HEK293 (cell line): ENCODE results near the gene CAD.

Experiments
- CTCF ChIA-PET: fragments of 350-600 bp; formaldehyde crosslinking; extraction: SDS; loops from one replicate; lab custom pipeline; 2021; ENCODE audit warnings: antibody characterized with exemption; lab: Yijun Ruan, JAX
- POLR2A ChIA-PET: fragments of 300-600 bp; formaldehyde crosslinking; extraction: SDS; loops from one replicate; lab custom pipeline; 2020; ENCODE audit warnings: antibody characterized with exemption, inconsistent platforms; lab: Yijun Ruan, JAX
- H3K27ac ChIP-seq: fragments of 200-500 bp; sonication (Bioruptor generic); 2 replicates; pipeline ENCODE4 v1.5.1; 2014; ENCODE audit warnings: low read depth, low read length, control low read depth, inconsistent platforms; ENCODE audit errors: extremely low read depth
- H3K36me3 ChIP-seq, 2 experiments: fragments of 200-500 bp in 1 of 2; sonication (Bioruptor generic) in 1 of 2; 1 replicate in 1 of 2; 2 replicates in 1 of 2; pipeline ENCODE4 v1.5.1; 2014 to 2017; ENCODE audit warnings: inconsistent platforms in 2 of 2, low read length in 2 of 2; ENCODE audit not compliant: control insufficient read depth in 2 of 2, insufficient read depth in 1 of 2
- H3K4me1 ChIP-seq: fragments of 200-500 bp; sonication (Bioruptor generic); 2 replicates; pipeline ENCODE4 v1.5.1; 2014; ENCODE audit warnings: mild to moderate bottlenecking, low read length, inconsistent platforms; ENCODE audit not compliant: control insufficient read depth, insufficient read depth
- H3K4me3 ChIP-seq: 2 replicates; pipeline ENCODE4 v1.5.1; 2011; ENCODE audit warnings: low read depth, mild to moderate bottlenecking, control low read depth, low read length, moderate library complexity
- H3K9me3 ChIP-seq: fragments of 200-500 bp; sonication (Bioruptor generic); 2 replicates; pipeline ENCODE4 v1.5.1; 2014; ENCODE audit warnings: low read depth, low read length, inconsistent platforms; ENCODE audit not compliant: control insufficient read depth, insufficient read depth
- FEZF1 ChIP-seq: fragments of 450-650 bp; formaldehyde crosslinking; IDR thresholded peaks from 2 replicates; pipeline ENCODE4 v1.5.1; 2016; ENCODE audit warnings: missing biosample characterization, missing genetic modification characterization
- SCRT2 ChIP-seq: fragments of 450-650 bp; formaldehyde crosslinking; IDR thresholded peaks from 2 replicates; pipeline ENCODE4 v1.5.1; 2016; ENCODE audit warnings: missing biosample characterization, missing genetic modification characterization
- YY1 ChIP-seq: fragments of 450-650 bp; formaldehyde crosslinking; IDR thresholded peaks from 2 replicates; pipeline ENCODE4 v1.5.1; 2018; ENCODE audit warnings: missing biosample characterization, missing genetic modification characterization
- ZBTB20 ChIP-seq: fragments of 450-650 bp; formaldehyde crosslinking; IDR thresholded peaks from 2 replicates; pipeline ENCODE4 v1.5.1; 2016; ENCODE audit warnings: missing biosample characterization, missing genetic modification characterization
- ZBTB7A ChIP-seq: fragments of 450-650 bp; formaldehyde crosslinking; IDR thresholded peaks from 2 replicates; pipeline ENCODE4 v1.5.1; 2016; ENCODE audit warnings: low read depth, missing biosample characterization, missing genetic modification characterization
- ZBTB8A ChIP-seq: fragments of 450-650 bp; formaldehyde crosslinking; IDR thresholded peaks from 2 replicates; pipeline ENCODE4 v1.5.1; 2016; ENCODE audit warnings: missing biosample characterization, missing genetic modification characterization
- ZFHX2 ChIP-seq: fragments of 450-650 bp; formaldehyde crosslinking; conservative IDR thresholded peaks from 2 replicates; pipeline ENCODE4 v1.5.1; 2016; ENCODE audit warnings: missing biosample characterization, missing genetic modification characterization
- ZNF169 ChIP-seq: fragments of 450-650 bp; formaldehyde crosslinking; IDR thresholded peaks from 2 replicates; pipeline ENCODE4 v1.5.1; 2016; ENCODE audit warnings: missing biosample characterization, missing genetic modification characterization
- ZNF223 ChIP-seq: fragments of 450-650 bp; formaldehyde crosslinking; IDR thresholded peaks from 2 replicates; pipeline ENCODE4 v1.5.1; 2016; ENCODE audit warnings: missing biosample characterization, missing genetic modification characterization
- ZNF26 ChIP-seq: fragments of 450-650 bp; formaldehyde crosslinking; IDR thresholded peaks from 2 replicates; pipeline ENCODE4 v1.5.1; 2016; ENCODE audit warnings: missing biosample characterization, missing genetic modification characterization
- ZNF473 ChIP-seq: fragments of 450-650 bp; formaldehyde crosslinking; IDR thresholded peaks from 2 replicates; pipeline ENCODE4 v1.5.1; 2017; ENCODE audit warnings: missing biosample characterization, missing genetic modification characterization
- ZNF529 ChIP-seq: fragments of 450-650 bp; formaldehyde crosslinking; IDR thresholded peaks from 2 replicates; pipeline ENCODE4 v1.5.1; 2017; ENCODE audit warnings: missing genetic modification characterization, missing biosample characterization; ENCODE audit not compliant: insufficient replicate concordance
- ZNF677 ChIP-seq: fragments of 450-650 bp; IDR thresholded peaks from 2 replicates; pipeline ENCODE4 v1.5.0; 2018; ENCODE audit warnings: missing biosample characterization, mild to moderate bottlenecking, missing genetic modification characterization, moderate library complexity
- ZNF704 ChIP-seq: fragments of 450-650 bp; formaldehyde crosslinking; IDR thresholded peaks from 2 replicates; pipeline ENCODE4 v1.5.1; 2016; ENCODE audit warnings: missing biosample characterization, missing genetic modification characterization
- ZNF76 ChIP-seq: fragments of 450-650 bp; formaldehyde crosslinking; IDR thresholded peaks from 2 replicates; pipeline ENCODE4; 2016; ENCODE audit warnings: low read depth, missing biosample characterization, missing genetic modification characterization, borderline replicate concordance
- ZNF837 ChIP-seq: fragments of 450-650 bp; formaldehyde crosslinking; IDR thresholded peaks from 2 replicates; pipeline ENCODE4 v1.5.1; 2016; ENCODE audit warnings: missing biosample characterization, missing genetic modification characterization
- ZSCAN16 ChIP-seq: fragments of 450-650 bp; formaldehyde crosslinking; IDR thresholded peaks from 2 replicates; pipeline ENCODE4 v1.5.1; 2016; ENCODE audit warnings: missing biosample characterization, missing genetic modification characterization
- ZSCAN23 ChIP-seq: fragments of 450-650 bp; formaldehyde crosslinking; IDR thresholded peaks from 2 replicates; pipeline ENCODE4 v1.5.1; 2016; ENCODE audit warnings: missing biosample characterization, missing genetic modification characterization
- ZSCAN5A ChIP-seq: fragments of 450-650 bp; formaldehyde crosslinking; IDR thresholded peaks from 2 replicates; pipeline ENCODE4 v1.5.1; 2016; ENCODE audit warnings: missing biosample characterization, missing genetic modification characterization
- TF ChIP-seq, protein P1 (sequence below): fragments of 450-650 bp; formaldehyde crosslinking; IDR thresholded peaks from 2 replicates; pipeline ENCODE4 v1.5.1; 2016; ENCODE audit warnings: missing biosample characterization, missing genetic modification characterization
- TF ChIP-seq, protein P2 (sequence below): fragments of 450-650 bp; formaldehyde crosslinking; conservative IDR thresholded peaks from 2 replicates; pipeline ENCODE4 v1.5.1; 2016; ENCODE audit warnings: low read depth, missing biosample characterization, missing genetic modification characterization

Gene CAD

GRCh38 chr2:27220091-27220490 is 2.9 kb downstream of the CAD start (continued):
- TF ChIP-seq SCRT2 = no peak

- H3K9me3 ChIP-seq = no peaks in the 10 kb centered on the region
- POLR2A ChIA-PET = no interaction called here
Observed at GRCh38 chr2:27221166-27221565, 4.0 kb downstream of the CAD start.

More at GRCh38 chr2:27221166-27221565, 4.0 kb downstream of the CAD start:
- TF ChIP-seq ZNF677 (no peak), ZNF76 (tag by site-specific recombination) (no peak), ZBTB20 (tag by site-specific recombination) (no peak), ZNF704 (no peak), ZNF26 (no peak), ZSCAN16 (tag by site-specific recombination) (no peak), ZNF473 (no peak), ZNF169 (tag by site-specific recombination) (no peak), ZSCAN23 (tag by site-specific recombination) (no peak), FEZF1 (no peak), ZNF529 (tag by site-specific recombination) (no peak), ZBTB7A (tag by site-specific recombination) (no peak), ZFHX2 (tag by site-specific recombination) (no peak), ZBTB8A (tag by site-specific recombination) (no peak), YY1 (tag by site-specific recombination) (no peak), ZSCAN5A (tag by site-specific recombination) (no peak), ZNF223 (tag by site-specific recombination) (no peak), ZNF837 (tag by site-specific recombination) (no peak)
- TF ChIP-seq, protein P1, sequence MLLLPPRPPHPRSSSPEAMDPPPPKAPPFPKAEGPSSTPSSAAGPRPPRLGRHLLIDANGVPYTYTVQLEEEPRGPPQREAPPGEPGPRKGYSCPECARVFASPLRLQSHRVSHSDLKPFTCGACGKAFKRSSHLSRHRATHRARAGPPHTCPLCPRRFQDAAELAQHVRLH (tag by site-specific recombination) = no peak
- TF ChIP-seq, protein P2, sequence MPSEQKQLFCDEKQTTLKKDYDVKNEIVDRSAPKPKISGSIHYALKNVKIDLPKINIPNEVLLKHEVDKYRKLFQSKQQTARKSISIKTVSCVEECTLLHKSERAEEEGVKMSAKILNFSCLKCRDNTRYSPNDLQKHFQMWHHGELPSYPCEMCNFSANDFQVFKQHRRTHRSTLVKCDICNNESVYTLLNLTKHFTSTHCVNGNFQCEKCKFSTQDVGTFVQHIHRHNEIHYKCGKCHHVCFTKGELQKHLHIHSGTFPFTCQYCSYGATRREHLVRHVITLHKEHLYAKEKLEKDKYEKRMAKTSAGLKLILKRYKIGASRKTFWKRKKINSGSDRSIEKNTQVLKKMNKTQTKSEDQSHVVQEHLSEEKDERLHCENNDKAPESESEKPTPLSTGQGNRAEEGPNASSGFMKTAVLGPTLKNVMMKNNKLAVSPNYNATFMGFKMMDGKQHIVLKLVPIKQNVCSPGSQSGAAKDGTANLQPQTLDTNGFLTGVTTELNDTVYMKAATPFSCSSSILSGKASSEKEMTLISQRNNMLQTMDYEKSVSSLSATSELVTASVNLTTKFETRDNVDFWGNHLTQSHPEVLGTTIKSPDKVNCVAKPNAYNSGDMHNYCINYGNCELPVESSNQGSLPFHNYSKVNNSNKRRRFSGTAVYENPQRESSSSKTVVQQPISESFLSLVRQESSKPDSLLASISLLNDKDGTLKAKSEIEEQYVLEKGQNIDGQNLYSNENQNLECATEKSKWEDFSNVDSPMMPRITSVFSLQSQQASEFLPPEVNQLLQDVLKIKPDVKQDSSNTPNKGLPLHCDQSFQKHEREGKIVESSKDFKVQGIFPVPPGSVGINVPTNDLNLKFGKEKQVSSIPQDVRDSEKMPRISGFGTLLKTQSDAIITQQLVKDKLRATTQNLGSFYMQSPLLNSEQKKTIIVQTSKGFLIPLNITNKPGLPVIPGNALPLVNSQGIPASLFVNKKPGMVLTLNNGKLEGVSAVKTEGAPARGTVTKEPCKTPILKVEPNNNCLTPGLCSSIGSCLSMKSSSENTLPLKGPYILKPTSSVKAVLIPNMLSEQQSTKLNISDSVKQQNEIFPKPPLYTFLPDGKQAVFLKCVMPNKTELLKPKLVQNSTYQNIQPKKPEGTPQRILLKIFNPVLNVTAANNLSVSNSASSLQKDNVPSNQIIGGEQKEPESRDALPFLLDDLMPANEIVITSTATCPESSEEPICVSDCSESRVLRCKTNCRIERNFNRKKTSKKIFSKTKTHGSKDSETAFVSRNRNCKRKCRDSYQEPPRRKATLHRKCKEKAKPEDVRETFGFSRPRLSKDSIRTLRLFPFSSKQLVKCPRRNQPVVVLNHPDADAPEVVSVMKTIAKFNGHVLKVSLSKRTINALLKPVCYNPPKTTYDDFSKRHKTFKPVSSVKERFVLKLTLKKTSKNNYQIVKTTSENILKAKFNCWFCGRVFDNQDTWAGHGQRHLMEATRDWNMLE (tag by site-specific recombination) = no peak
- CTCF ChIA-PET = interaction anchor here (0.7 kb wide), 1 partner anchor 108 kb away, joined by 4 read pairs; no protein-coding TSS in a partner anchor
- no peaks in the 10 kb centered on the region; the same call in 1 of the 2 replicates for H3K4me1 ChIP-seq
- no peak overlapping the region for H3K4me3 ChIP-seq
- H3K27ac ChIP-seq = no peak overlapping the region
- peaks cover 36 to 91% of the 10 kb centered on the region in 2 experiments for H3K36me3 ChIP-seq
